Measurements from ENCODE around the gene CAB39L.

DNA sequence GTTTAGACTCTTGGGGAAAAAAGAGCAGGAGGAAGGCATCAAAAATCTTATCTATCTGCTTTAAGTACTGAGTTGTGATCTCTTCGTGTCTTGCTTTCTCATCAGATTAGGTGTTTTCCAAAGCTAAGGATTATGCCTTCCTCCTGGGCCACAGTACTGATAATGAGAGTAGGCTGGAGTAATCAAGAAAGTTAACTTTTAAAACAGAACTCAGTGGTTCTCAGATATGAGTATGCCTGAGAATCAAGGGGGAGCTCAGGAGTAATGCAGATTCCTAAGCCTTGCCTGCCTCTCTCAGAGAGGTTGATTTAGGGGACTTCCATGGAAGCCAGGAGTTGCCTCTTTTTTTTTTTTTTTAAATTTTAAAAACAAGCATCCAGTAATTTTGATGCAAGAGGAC lies 172.6 kb downstream of the CAB39L start:
- TF ChIP-seq, protein P1, sequence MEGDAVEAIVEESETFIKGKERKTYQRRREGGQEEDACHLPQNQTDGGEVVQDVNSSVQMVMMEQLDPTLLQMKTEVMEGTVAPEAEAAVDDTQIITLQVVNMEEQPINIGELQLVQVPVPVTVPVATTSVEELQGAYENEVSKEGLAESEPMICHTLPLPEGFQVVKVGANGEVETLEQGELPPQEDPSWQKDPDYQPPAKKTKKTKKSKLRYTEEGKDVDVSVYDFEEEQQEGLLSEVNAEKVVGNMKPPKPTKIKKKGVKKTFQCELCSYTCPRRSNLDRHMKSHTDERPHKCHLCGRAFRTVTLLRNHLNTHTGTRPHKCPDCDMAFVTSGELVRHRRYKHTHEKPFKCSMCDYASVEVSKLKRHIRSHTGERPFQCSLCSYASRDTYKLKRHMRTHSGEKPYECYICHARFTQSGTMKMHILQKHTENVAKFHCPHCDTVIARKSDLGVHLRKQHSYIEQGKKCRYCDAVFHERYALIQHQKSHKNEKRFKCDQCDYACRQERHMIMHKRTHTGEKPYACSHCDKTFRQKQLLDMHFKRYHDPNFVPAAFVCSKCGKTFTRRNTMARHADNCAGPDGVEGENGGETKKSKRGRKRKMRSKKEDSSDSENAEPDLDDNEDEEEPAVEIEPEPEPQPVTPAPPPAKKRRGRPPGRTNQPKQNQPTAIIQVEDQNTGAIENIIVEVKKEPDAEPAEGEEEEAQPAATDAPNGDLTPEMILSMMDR (IDR thresholded peaks at IDR 0.05): no peak
- TF ChIP-seq POLR2A (IDR thresholded peaks at IDR 0.05): no peak
